Mesendoderm (in vitro differentiated cells): ENCODE results near the gene EPAS1.

ENCODE experiments used
- DNase-seq: peaks from one replicate; pipeline ENCODE4 v3.0.0; 2013
- H2AK5ac ChIP-seq: 2 replicates; pipeline ENCODE4 v1.6.1; 2013; ENCODE audit warnings: low read length, inconsistent platforms
- H2BK120ac ChIP-seq: 2 replicates; pipeline ENCODE4 v1.6.1; 2013; ENCODE audit warnings: low read depth, mild to moderate bottlenecking, low read length, moderate library complexity, mixed read lengths
- H2BK15ac ChIP-seq: replicated peaks from 2 replicates; pipeline ENCODE4 v1.6.1; 2013; ENCODE audit warnings: low read depth, mild to moderate bottlenecking, moderate library complexity
- H2BK5ac ChIP-seq: 2 replicates; pipeline ENCODE4 v1.6.1; 2013; ENCODE audit warnings: low read length, inconsistent platforms
- H3K18ac ChIP-seq: 2 replicates; pipeline ENCODE4 v1.6.1; 2013; ENCODE audit warnings: mild to moderate bottlenecking, low read length, mixed read lengths
- H3K23ac ChIP-seq: one replicate; pipeline ENCODE4 v1.6.1; 2013; ENCODE audit warnings: low read length
- H3K27ac ChIP-seq: 2 replicates; pipeline ENCODE4 v1.5.1; 2013; ENCODE audit warnings: low read depth, mild to moderate bottlenecking, inconsistent platforms, low read length, moderate library complexity
- H3K27me3 ChIP-seq: 2 replicates; pipeline ENCODE4 v1.6.1; 2013; ENCODE audit warnings: low read length, control low read depth, mild to moderate bottlenecking, inconsistent platforms; ENCODE audit not compliant: insufficient read depth, poor library complexity
- H3K36me3 ChIP-seq: 2 replicates; pipeline ENCODE4 v1.6.1; 2013; ENCODE audit warnings: low read length, inconsistent platforms; ENCODE audit not compliant: control insufficient read depth, insufficient read depth
- H3K4ac ChIP-seq: one replicate; pipeline ENCODE4 v1.6.1; 2013; ENCODE audit warnings: low read depth, mild to moderate bottlenecking, low read length, moderate library complexity
- H3K4me1 ChIP-seq: 2 replicates; pipeline ENCODE4 v1.6.1; 2013; ENCODE audit warnings: low read depth, low read length, inconsistent platforms; ENCODE audit not compliant: control insufficient read depth
- H3K4me2 ChIP-seq: 2 replicates; pipeline ENCODE4 v1.6.1; 2013; ENCODE audit warnings: low read length
- H3K4me3 ChIP-seq: 2 replicates; pipeline ENCODE4 v1.5.1; 2013; ENCODE audit warnings: mild to moderate bottlenecking, low read length
- H3K56ac ChIP-seq: one replicate; pipeline ENCODE4 v1.6.1; 2013; ENCODE audit warnings: low read length
- H3K79me1 ChIP-seq: 2 replicates; pipeline ENCODE4 v1.6.1; 2013; ENCODE audit warnings: low read length, inconsistent platforms
- H3K79me2 ChIP-seq: 2 replicates; pipeline ENCODE4 v1.6.1; 2013; ENCODE audit warnings: mild to moderate bottlenecking, low read length; ENCODE audit not compliant: control insufficient read depth, insufficient read depth
- H3K9ac ChIP-seq: 2 replicates; pipeline ENCODE4 v1.6.1; 2013; ENCODE audit warnings: low read length, inconsistent platforms
- H4K5ac ChIP-seq: one replicate; pipeline ENCODE4 v1.6.1; 2013; ENCODE audit warnings: low read length
- H4K8ac ChIP-seq: one replicate; pipeline ENCODE4 v1.6.1; 2013; ENCODE audit warnings: low read depth, mild to moderate bottlenecking, control low read depth, low read length, moderate library complexity
- whole genome bisulfite sequencing: extraction: QIAGEN DNeasy Blood & Tissue Kit; methylation state at CpG from one replicate; pipeline ENCODE4 v1.1.7; 2013; ENCODE audit warnings: low lambda C conversion rate, missing lambda C conversion rate; ENCODE audit not compliant: insufficient coverage; ENCODE audit errors: extremely low coverage; 5-methylcytosine and 5-hydroxymethylcytosine counted together

EPAS1 gene

DNA sequence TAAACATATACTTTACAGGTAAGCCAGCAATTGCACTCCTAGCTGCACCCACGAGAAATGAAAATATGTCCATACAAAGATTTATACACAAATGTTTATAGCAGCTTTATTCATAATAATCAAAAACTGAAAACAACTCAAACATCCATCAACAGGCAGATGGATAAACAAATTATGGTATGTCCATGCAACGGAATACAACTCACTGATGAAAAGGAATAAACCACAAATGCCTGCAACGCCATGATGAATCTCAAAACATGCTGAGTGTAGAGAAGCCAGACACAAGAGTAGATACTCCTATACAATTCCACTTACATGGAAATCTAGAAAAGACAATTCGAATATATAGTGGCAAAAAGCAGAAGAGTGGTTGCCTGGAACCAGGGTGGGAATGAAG, 76.0 kb downstream of the EPAS1 start:
- Histone ChIP-seq H3K23ac (no peak overlapping the region), H3K27ac (no peak overlapping the region), H3K79me1 (no peaks in the 10 kb centered on the region), H4K5ac (no peak overlapping the region), H3K4me2 (no peak overlapping the region), H3K4ac (no peak overlapping the region), H3K56ac (no peak overlapping the region), H4K8ac (no peak overlapping the region), H2BK120ac (no peak overlapping the region), H2BK15ac (no peak overlapping the region), H3K18ac (no peak overlapping the region), H2AK5ac (no peak overlapping the region), H3K27me3 (no peaks in the 10 kb centered on the region), H3K4me3 (no peak overlapping the region), H3K9ac (no peak overlapping the region), H3K4me1 (no peaks in the 10 kb centered on the region), H2BK5ac (no peak overlapping the region), H3K79me2 (no peaks in the 10 kb centered on the region), H3K36me3 (no peaks in the 10 kb centered on the region)
- WGBS = no CpG with 5 or more reads among the region's 4 CpGs
- no peak for DNase-seq

- WGBS = no CpG with 5 or more reads among the region's 12 CpGs
- H3K79me2 ChIP-seq = no peaks in the 10 kb centered on the region
- no peak overlapping the region for H3K4ac ChIP-seq
- H2BK120ac ChIP-seq = no peak overlapping the region
- no peak overlapping the region for H2AK5ac ChIP-seq
- H2BK5ac ChIP-seq = no peak overlapping the region
- no peak overlapping the region for H4K5ac ChIP-seq
- no peaks in the 10 kb centered on the region for H3K4me1 ChIP-seq
- H4K8ac ChIP-seq = no peak overlapping the region
- H3K79me1 ChIP-seq = no peaks in the 10 kb centered on the region
- H3K27me3 ChIP-seq = no peaks in the 10 kb centered on the region
- H3K36me3 ChIP-seq = no peaks in the 10 kb centered on the region
- H3K18ac ChIP-seq = no peak overlapping the region
- no peak for DNase-seq
- no peak overlapping the region for H3K4me2 ChIP-seq
- H2BK15ac ChIP-seq = no peak overlapping the region
- H3K23ac ChIP-seq = no peak overlapping the region
- no peak overlapping the region for H3K4me3 ChIP-seq
- no peak overlapping the region for H3K56ac ChIP-seq
- H3K9ac ChIP-seq = no peak overlapping the region
- H3K27ac ChIP-seq = no peak overlapping the region
Measured at GRCh38 chr2:46375566-46376125, 78.4 kb downstream of the EPAS1 start.

DNA sequence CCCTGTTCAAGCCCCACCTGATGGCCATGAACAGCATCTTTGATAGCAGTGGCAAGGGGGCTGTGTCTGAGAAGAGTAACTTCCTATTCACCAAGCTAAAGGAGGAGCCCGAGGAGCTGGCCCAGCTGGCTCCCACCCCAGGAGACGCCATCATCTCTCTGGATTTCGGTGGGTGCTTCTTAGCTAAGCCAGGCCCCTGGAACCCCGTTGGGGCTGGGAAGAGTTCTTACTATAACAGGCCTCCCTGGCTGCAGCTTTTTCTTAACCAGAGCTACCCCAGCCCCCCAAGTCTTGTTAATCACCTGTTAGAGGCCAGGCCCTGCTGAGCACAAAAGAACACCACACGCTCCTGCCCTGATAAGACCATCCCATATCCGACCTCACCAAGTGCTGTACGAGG, 79.4 kb downstream of the EPAS1 start:
- WGBS = no CpG with 5 or more reads among the region's 7 CpGs

DNA sequence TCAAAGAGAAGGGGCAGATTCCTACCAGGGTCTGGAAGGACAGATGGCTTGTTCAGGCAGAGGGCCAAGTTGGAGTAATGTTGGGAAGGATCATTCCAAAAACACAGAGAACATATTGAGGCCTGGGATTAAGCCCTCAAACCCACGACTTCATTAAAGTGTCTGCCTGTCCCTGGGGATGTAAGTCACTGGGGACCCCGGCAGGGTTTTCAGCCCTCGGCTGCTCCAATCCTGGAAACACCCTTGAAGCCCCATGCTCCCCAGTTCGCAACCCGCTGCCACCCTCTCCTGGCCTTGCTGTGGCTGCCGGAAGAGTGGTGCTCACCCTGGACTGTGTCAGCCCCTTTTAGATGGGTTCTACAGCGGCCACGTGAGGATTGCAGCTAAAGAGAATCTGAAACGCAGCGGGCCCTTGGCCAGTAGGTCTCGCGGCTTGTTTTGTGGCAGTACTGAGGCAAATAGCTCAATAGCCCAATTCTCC, 79.9 kb downstream of the EPAS1 start:
- no peak overlapping the region for H3K4ac ChIP-seq
- no peak overlapping the region for H4K8ac ChIP-seq
- no peak overlapping the region for H3K56ac ChIP-seq
- no peak overlapping the region for H3K27ac ChIP-seq
- no peaks in the 10 kb centered on the region for H3K79me1 ChIP-seq
- H4K5ac ChIP-seq = no peak overlapping the region
- DNase-seq = no peak
- H2BK15ac ChIP-seq = no peak overlapping the region
- no peak overlapping the region for H2AK5ac ChIP-seq
- no peak overlapping the region for H3K18ac ChIP-seq
- H3K36me3 ChIP-seq = no peaks in the 10 kb centered on the region
- H3K4me1 ChIP-seq = no peaks in the 10 kb centered on the region
- H2BK120ac ChIP-seq = no peak overlapping the region
- no peak overlapping the region for H3K4me3 ChIP-seq
- H3K79me2 ChIP-seq = no peaks in the 10 kb centered on the region
- H3K4me2 ChIP-seq = no peak overlapping the region
- no CpG with 5 or more reads among the region's 12 CpGs for WGBS
- H2BK5ac ChIP-seq = no peak overlapping the region
- no peak overlapping the region for H3K9ac ChIP-seq
- H3K23ac ChIP-seq = no peak overlapping the region
- no peaks in the 10 kb centered on the region for H3K27me3 ChIP-seq

More for the DNA sequence above, 79.4 kb downstream of the EPAS1 start:
- H3K27ac ChIP-seq = no peak overlapping the region
- H3K4ac ChIP-seq = no peak overlapping the region
- no peak overlapping the region for H3K56ac ChIP-seq
- no peak overlapping the region for H3K9ac ChIP-seq
- H2AK5ac ChIP-seq = no peak overlapping the region
- no peaks in the 10 kb centered on the region for H3K4me1 ChIP-seq
- no peak overlapping the region for H2BK120ac ChIP-seq
- H3K4me3 ChIP-seq = no peak overlapping the region
- H2BK5ac ChIP-seq = no peak overlapping the region
- H3K36me3 ChIP-seq = no peaks in the 10 kb centered on the region
- no peaks in the 10 kb centered on the region for H3K79me2 ChIP-seq
- no peak overlapping the region for H2BK15ac ChIP-seq
- H4K5ac ChIP-seq = no peak overlapping the region
- peak; percentile 18 for DNase-seq
- H4K8ac ChIP-seq = no peak overlapping the region
- no peaks in the 10 kb centered on the region for H3K79me1 ChIP-seq
- H3K27me3 ChIP-seq = no peaks in the 10 kb centered on the region
- H3K18ac ChIP-seq = no peak overlapping the region
- no peak overlapping the region for H3K23ac ChIP-seq
- H3K4me2 ChIP-seq = no peak overlapping the region

- no peak overlapping the region for H3K18ac ChIP-seq
- H4K8ac ChIP-seq = no peak overlapping the region
- no peak overlapping the region for H3K27ac ChIP-seq
- no peak overlapping the region for H2AK5ac ChIP-seq
- H2BK120ac ChIP-seq = no peak overlapping the region
- no peak overlapping the region for H4K5ac ChIP-seq
- no peak for DNase-seq
- H3K27me3 ChIP-seq = no peaks in the 10 kb centered on the region
- no peak overlapping the region for H3K56ac ChIP-seq
- H3K79me2 ChIP-seq = no peaks in the 10 kb centered on the region
- WGBS = no CpG with 5 or more reads among the region's 16 CpGs
- H3K4me3 ChIP-seq = no peak overlapping the region
- H3K4me1 ChIP-seq = no peaks in the 10 kb centered on the region
- H3K4ac ChIP-seq = no peak overlapping the region
- no peak overlapping the region for H3K4me2 ChIP-seq
- H3K36me3 ChIP-seq = no peaks in the 10 kb centered on the region
- H2BK5ac ChIP-seq = no peak overlapping the region
- H3K23ac ChIP-seq = no peak overlapping the region
- no peak overlapping the region for H2BK15ac ChIP-seq
- no peak overlapping the region for H3K9ac ChIP-seq
- no peaks in the 10 kb centered on the region for H3K79me1 ChIP-seq
Measured at GRCh38 chr2:46377666-46378560, 80.7 kb downstream of the EPAS1 start.
